Coronary artery (tissue), 2 donors: ENCODE data around the gene MGMT.

Source experiments
- DNase-seq: peaks from one replicate; pipeline ENCODE4 v3.0.0-alpha.2; 2017; ENCODE audit warnings: low spot score
- H3K27ac ChIP-seq, 2 donors: fragments of 200-600 bp; sonication (generic); one replicate each; pipeline ENCODE4 v1.5.1; 2016 to 2019
- H3K4me3 ChIP-seq: fragments of 200-600 bp; sonication (generic); 2 replicates; pipeline ENCODE4 v1.5.1; 2016; ENCODE audit warnings: mild to moderate bottlenecking, moderate library complexity
- CTCF ChIP-seq: fragments of 200-600 bp; sonication (generic); IDR thresholded peaks from one replicate; pipeline ENCODE4 v1.5.1; 2019; ENCODE audit warnings: antibody characterized with exemption

MGMT gene

DNA sequence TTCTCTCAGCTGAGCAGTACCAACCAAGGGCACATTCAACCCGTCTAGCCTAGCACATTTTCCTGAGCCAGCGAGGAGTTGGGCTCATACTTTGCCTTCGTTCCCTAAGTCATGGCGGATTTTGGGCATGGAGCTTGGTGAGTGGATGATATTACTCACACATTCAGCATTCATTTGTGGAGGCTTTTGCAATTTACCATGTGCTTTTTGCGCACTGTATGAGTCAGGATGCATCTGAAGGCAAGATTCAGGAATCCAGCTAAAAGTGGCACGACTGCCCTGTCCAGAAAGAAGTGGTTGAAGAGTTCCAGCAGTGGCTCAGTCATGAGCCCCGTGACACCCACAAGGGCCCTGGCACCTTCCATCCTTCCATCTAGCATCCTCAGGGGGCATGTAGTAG lies 24.2 kb upstream of the MGMT start:
- no peak overlapping the region for H3K27ac ChIP-seq
- H3K4me3 ChIP-seq = no peak overlapping the region
- no peak for TF ChIP-seq CTCF
- DNase-seq = no peak

DNA sequence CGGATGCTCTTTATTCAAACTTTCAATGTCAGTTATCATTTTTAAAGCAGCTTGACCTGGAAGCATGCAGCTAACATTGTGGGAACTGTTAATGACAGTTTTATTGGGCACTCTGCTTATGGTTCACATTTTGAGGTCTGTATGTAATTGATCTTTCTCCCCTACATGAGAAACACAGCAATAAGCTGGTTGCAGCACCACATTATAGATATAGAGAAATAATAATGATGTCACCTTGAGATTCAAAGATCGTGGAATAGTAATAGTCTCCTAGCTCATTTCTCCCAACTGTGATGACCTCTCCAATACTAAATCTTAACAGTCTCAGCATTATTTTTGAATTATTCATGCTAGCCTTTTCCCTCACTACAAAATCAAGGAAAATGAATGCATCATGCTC lies 22.7 kb upstream of the MGMT start:
- Histone ChIP-seq H3K27ac (no peak overlapping the region), H3K4me3 (no peak overlapping the region)
- no peak for DNase-seq
- no peak for TF ChIP-seq CTCF

- no peak overlapping the region for H3K27ac ChIP-seq
- no peak for TF ChIP-seq CTCF
- H3K4me3 ChIP-seq = no peak overlapping the region
- DNase-seq = no peak
Observed at GRCh38 chr10:129445436-129446182, 21.4 kb upstream of the MGMT start.

DNA sequence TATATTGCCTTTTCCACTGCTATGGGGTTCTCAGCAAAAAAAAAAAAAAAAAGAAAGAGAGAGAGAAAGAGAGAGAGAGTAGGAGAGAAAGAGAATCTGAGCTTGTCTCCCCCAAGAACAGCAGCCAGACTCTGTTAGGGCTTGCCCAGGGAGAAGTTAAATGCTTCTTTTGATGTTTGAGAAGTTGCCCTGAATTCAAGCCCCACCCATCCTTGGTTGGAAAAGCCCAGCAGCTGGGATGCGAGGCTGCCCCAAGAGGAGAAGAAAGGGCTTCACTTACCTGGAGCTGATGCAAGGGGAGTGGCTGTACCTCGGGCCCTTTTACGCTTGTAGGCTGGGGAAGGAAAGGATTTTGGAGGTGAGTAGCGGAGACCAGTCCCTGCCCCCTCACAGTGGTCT lies 20.9 kb upstream of the MGMT start:
- no peak overlapping the region for H3K4me3 ChIP-seq
- no peak for DNase-seq
- no peak for TF ChIP-seq CTCF
- no peak overlapping the region for H3K27ac ChIP-seq

DNA sequence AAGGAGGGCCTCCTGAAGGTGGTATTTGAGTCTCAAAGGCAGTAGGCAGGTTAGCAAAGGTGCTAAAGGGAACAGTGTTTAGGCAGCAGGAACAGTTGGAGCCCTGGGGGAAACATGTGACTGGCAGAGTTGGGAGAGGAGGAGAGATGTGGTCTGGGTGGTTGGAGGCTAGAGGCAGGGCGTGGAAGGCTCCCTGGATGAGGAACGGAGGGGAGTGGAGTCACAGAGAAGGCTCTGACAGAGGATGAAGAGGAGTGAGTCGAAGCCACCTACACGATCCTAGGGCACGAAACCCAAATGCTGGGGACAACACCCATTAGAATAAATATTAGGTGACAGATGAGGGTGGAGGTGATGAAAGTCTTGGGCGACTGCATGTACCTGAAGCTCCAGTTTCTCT lies 19.6 kb upstream of the MGMT start:
- no peak for DNase-seq
- TF ChIP-seq CTCF = no peak
- no peak overlapping the region for H3K4me3 ChIP-seq
- H3K27ac ChIP-seq = no peak overlapping the region

DNA sequence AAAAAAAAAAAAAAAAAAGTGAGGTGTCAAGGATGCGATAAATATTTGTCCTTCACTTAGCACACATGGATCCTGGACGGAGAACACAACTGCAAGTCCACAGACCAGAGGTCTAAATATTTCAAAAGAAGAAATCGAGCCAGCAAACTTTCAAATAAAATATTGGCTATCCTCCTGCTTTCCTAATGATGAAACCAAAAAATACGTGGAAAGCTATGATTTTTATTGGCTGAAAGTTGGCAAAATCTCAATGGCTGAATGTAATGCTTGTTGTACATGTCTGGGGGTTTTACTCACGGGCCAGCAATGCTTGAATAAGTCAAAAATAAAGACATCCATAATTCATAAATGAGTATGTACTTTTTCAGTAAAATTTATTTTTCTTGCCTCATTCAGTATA lies 19.0 kb upstream of the MGMT start:
- no peak for DNase-seq
- no peak overlapping the region for H3K27ac ChIP-seq
- no peak overlapping the region for H3K4me3 ChIP-seq
- TF ChIP-seq CTCF = no peak

DNA sequence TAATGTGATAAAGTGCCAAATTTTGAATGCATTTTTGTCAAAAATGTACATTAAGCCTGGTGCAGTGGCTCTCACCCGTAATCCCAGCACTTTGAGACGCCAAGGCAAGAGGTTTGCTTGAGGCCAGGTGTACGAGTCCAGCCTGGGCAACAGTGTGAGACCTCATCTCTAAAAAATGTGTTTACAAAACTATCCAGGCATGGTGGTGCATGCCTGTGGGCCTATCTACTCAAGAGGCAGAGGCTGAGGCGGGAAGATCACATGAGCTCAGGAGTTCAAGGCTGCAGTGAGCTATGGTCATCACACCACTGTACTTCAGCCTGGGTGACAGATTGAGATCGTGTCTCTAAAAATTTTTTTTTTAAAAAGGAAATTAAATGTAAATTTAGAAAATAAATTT lies 18.5 kb upstream of the MGMT start:
- no peak for TF ChIP-seq CTCF
- no peak for DNase-seq
- Histone ChIP-seq H3K27ac (no peak overlapping the region), H3K4me3 (no peak overlapping the region)
